ENCODE data around the gene LAMB3. TPM values are rescaled to one million over a fixed set of nuclear protein-coding genes. Genes with fewer than 3 reads are reported as not detected.

The LAMB3 gene
- total and polyA plus RNA-seq, 10 of the 15 experiments (the other 5 are each of a cell fraction or from before 2014, with no cell fraction given): 0.04 to 1.8 (median 0.10) TPM; not detected in 1

DNA sequence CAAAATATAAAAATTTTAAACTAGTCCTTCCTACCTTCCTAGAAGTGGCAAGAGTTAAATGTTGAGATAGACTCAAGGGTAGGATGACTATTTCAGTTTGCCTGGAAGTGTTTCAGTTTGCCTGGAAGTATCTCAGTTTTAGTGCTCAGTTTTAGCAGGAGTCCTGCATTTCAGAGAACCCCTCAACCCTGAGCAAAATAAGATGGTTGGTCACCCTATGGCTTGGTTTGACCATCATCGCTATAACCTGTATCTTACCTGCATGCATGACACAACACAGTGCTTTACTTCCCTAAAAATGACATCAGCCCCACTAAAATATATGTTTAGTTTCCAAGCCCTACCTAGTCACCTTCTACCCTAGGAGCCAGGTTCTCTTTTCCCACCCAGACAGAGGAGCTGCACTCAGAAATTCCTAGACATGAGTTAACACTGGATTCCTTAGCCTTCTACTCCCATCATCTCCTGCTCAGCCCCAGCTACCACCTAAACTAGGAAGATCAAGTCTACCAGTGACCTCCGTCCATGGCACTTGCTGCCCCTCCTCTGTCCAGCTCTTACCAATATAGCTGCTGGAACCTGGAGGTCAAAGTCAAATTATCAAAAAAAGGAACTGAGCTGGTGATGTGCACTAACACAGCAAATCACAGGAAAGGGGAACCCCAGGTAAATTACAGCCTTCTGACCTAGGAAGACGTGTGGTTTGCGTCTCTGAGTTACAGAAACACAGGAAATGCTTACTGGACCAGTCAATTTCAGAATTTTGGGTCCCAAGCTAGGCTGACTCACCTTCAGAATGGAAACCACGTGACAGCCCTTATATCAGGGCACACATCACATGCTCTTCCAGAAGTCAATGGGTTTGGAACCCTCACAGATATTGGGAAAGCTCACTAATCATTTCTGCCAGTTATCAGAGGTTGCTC is 20.7 kb upstream of the LAMB3 start (continued):
- TF ChIP-seq, protein P1, sequence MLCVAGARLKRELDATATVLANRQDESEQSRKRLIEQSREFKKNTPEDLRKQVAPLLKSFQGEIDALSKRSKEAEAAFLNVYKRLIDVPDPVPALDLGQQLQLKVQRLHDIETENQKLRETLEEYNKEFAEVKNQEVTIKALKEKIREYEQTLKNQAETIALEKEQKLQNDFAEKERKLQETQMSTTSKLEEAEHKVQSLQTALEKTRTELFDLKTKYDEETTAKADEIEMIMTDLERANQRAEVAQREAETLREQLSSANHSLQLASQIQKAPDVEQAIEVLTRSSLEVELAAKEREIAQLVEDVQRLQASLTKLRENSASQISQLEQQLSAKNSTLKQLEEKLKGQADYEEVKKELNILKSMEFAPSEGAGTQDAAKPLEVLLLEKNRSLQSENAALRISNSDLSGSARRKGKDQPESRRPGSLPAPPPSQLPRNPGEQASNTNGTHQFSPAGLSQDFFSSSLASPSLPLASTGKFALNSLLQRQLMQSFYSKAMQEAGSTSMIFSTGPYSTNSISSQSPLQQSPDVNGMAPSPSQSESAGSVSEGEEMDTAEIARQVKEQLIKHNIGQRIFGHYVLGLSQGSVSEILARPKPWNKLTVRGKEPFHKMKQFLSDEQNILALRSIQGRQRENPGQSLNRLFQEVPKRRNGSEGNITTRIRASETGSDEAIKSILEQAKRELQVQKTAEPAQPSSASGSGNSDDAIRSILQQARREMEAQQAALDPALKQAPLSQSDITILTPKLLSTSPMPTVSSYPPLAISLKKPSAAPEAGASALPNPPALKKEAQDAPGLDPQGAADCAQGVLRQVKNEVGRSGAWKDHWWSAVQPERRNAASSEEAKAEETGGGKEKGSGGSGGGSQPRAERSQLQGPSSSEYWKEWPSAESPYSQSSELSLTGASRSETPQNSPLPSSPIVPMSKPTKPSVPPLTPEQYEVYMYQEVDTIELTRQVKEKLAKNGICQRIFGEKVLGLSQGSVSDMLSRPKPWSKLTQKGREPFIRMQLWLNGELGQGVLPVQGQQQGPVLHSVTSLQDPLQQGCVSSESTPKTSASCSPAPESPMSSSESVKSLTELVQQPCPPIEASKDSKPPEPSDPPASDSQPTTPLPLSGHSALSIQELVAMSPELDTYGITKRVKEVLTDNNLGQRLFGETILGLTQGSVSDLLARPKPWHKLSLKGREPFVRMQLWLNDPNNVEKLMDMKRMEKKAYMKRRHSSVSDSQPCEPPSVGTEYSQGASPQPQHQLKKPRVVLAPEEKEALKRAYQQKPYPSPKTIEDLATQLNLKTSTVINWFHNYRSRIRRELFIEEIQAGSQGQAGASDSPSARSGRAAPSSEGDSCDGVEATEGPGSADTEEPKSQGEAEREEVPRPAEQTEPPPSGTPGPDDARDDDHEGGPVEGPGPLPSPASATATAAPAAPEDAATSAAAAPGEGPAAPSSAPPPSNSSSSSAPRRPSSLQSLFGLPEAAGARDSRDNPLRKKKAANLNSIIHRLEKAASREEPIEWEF (IDR thresholded peaks at IDR 0.05; ENCODE audit: insufficient replicate concordance, low read depth, low read length): peak; percentile 65
- TF ChIP-seq ASH2L (IDR thresholded peaks at IDR 0.05; ENCODE audit: borderline replicate concordance, low read depth) (no peak), CHD4 (IDR thresholded peaks at IDR 0.05) (no peak), NFIC (IDR thresholded peaks at IDR 0.05; ENCODE audit: low read depth, low read length) (peak; percentile 82), EP300 (IDR thresholded peaks at IDR 0.05; ENCODE audit: borderline replicate concordance in 1 of 2, control insufficient read depth in 1 of 2, low read depth in 2 of 2, low read length in 2 of 2) (peak; percentile 90 to 95), IRF4 (IDR thresholded peaks at IDR 0.05; ENCODE audit: low read depth, low read length) (peak; percentile 71), IKZF2 (IDR thresholded peaks at IDR 0.05) (peak; percentile 93 to 96), SREBF1 (IDR thresholded peaks at IDR 0.05; ENCODE audit: low read length) (no peak)
- TF ChIP-seq, protein P2, sequence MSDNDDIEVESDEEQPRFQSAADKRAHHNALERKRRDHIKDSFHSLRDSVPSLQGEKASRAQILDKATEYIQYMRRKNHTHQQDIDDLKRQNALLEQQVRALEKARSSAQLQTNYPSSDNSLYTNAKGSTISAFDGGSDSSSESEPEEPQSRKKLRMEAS (IDR thresholded peaks at IDR 0.05; ENCODE audit: low read depth, low read length): no peak
- TF ChIP-seq, protein P3, sequence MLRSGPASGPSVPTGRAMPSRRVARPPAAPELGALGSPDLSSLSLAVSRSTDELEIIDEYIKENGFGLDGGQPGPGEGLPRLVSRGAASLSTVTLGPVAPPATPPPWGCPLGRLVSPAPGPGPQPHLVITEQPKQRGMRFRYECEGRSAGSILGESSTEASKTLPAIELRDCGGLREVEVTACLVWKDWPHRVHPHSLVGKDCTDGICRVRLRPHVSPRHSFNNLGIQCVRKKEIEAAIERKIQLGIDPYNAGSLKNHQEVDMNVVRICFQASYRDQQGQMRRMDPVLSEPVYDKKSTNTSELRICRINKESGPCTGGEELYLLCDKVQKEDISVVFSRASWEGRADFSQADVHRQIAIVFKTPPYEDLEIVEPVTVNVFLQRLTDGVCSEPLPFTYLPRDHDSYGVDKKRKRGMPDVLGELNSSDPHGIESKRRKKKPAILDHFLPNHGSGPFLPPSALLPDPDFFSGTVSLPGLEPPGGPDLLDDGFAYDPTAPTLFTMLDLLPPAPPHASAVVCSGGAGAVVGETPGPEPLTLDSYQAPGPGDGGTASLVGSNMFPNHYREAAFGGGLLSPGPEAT (IDR thresholded peaks at IDR 0.05; ENCODE audit: low read depth): peak; percentile 98
